ENCODE measurements around the gene PRRT3. TPM values are rescaled to one million over a fixed set of nuclear protein-coding genes. Genes with fewer than 3 reads are reported as not detected.
A peak's percentile ranks its signal among the peaks of the same experiment; 100 is the strongest.

The PRRT3 gene
- total RNA-seq = 1.1 and 1.3 TPM in 2 replicates
- polyA plus RNA-seq (2012) = 3.5 TPM

DNA sequence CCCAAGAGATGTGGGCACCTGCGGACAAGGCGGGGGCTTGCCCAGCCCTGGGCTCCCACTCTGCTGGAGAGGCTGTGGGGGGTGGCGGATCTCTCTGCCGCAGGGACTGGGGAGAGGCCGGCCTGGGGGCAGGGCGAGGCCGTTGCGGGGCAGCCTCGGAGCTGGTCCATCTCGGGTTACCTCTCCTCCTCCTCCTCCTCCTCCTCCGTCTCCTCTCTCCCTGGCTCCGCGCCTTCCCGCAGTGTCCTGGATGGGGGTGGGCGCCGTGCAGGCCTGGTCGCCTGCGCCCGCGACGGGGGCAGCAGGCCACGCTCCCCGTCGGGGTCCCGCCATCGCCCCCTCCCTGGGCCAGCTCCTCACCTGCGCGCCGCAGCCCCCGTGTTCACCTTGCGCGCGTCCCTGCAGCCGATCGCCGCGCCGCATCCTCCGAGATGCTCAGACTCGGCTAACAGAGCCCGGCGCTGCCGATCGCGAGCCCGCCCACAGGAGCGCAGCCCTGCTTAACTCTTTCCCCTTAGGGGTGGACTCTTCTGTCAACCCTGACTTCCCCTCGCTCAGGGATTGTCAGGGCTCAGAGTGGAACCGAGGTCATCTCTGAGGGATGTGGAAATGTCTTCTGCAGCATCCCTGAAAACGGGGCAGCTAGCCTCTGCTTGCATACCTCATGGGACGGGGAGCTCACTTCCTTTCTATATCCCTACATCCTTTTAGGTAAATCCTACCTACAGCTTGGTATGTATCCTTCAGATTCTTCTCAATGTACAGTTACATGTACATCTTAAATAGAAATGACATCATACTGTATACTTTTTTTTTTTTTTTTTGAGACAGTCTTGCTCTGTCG lies at the start of gene PRRT3:
Gene PRRT3, minus strand, starts transcription at position 447 of the 844 bp plus-strand sequence. CDS start 2,293 bp downstream, outside the sequence.
- DNase-seq (ENCODE audit: low read depth) = peak; percentile 24

DNA sequence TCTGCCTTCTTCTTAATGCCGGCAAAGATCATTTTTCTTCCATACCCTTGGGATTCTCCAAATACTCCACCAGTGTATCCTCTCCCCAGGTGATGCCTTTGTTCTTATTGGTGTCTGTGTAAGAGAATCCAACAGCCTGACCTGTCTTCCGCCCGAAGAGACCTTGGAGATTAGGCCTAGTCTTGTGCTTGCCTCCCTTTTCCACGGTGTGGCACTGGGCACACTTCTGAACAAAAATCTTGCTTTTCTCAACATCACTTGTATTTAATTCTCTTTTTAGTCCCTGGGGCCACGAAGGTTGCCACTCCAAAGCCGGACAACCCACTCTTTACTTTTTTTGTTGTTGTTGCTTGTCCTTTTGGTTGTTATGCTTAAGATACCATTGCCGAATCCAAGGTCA lies 48.5 kb upstream of the PRRT3 start:
- DNase-seq (ENCODE audit: low read depth) = no peak

GRCh38 chr3:9994086-9994844 lies 42.1 kb upstream of the PRRT3 start:
- no peak for DNase-seq (ENCODE audit: low read depth)

DNA sequence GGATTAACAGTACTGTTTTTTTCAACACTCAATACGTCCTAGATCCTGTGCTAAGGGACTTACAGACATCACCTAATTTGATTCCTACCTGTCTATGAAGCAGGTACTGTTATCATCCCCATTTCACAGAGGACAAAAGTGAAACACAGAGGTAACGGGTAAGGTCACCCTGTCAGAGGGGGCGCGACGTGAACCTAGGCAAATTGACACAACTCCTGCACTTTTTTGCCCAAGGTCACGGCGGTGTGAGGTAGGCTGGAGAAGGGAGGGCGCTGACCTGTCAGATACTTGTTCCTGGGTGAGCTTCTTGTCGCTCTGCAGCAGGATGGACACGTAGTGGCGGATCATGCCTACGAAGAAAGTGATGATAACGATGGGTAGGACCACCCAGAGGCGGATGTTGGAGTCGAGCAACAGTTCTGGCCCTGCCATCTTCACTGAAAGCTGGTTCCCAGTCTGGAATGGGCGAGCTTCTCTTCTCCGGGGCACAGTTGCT lies 34.1 kb upstream of the PRRT3 start:
- no peak for DNase-seq (ENCODE audit: low read depth)

GRCh38 chr3:9980251-9980650 lies 28.0 kb upstream of the PRRT3 start:
- DNase-seq (ENCODE audit: low read depth) = no peak

GRCh38 chr3:9978710-9979305 lies 26.6 kb upstream of the PRRT3 start:
- no peak for DNase-seq (ENCODE audit: low read depth)

DNA sequence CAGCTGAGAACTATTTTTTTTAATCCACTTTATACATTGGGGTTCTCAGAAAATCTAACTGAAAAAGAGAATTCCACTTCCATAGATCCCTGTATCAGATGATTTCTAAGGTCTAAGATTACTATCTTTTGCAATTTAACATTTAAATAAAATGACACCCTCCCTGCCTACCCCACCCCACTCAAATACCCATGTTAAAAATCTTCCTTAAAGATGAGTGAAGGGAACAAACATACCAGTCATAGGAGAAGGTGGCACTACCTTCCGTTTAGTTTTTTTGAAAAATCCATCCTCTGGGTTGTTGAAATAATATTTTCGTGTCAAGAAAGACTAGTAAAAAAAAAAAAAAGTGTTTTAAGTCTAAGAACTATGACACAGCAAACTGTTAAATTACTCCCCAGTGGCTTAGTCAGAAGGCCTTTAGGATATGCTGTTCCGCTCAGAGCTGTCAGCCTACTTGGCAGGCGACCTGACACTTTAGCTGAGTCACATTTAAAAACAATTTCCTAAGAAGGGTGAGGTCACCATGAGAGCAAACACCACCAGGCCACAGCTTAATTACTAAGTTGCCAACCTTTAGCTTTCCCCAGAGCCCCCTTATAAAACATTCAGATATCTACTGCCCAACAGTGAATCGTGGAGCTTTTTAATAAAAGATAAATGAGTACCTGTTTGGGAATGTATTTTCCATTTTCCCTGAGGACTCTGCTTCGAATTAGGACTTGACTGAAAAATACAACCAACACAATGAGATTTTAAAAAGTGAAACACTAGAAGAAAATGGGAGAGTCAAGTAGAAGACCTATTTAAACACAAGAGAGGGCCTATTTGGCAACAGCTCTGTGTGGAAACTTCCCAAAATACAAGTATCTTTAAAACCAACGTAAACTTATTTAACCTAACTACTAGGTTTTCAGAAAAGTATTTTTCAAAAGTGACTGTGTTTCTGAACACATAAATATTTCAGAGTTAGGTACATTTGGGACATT lies 24.8 kb upstream of the PRRT3 start:
- peak; percentile 95 for DNase-seq (ENCODE audit: low read depth)

GRCh38 chr3:9970020-9970652 lies 17.9 kb upstream of the PRRT3 start:
- no peak for DNase-seq (ENCODE audit: low read depth)

DNA sequence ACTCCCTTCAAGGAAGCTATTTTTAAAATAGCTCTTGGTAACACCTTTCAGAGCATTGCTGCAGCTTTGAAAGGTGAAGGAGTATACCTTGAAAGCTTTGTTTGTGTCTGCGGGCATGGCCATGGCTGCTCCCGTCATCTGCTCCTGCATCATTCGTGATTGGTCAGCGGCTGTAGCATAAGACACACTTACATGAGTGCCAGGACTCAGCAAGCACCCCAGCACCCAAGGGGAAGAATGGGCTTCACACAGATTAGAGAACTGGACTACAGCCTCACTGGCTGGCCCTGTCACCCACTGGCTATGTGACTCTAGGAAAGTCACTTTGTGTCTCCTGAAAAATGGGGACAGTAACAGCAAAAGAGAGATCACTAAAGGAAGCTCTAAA lies 17.4 kb upstream of the PRRT3 start:
- DNase-seq (ENCODE audit: low read depth) = no peak

DNA sequence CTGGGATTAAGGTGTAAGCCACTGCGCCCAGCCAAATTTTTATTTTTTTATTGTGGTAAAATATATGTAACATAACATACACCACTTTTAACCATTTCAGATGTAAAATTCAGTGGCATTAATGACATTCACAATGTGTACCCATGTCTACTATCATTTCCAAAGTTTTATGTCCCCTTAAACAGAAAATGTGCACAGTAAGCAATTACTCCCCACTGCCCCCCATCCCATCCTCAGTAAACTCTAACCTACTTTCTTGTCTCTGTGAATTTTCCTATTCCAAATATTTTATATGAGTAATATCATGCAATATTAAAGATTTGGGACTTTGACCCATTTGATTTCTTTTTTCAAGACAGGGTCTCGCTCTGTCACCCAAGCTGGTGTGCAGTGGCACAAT lies 14.6 kb upstream of the PRRT3 start:
- no peak for DNase-seq (ENCODE audit: low read depth)

- no peak for DNase-seq (ENCODE audit: low read depth)
Measured at GRCh38 chr3:9965200-9965875, 13.1 kb upstream of the PRRT3 start.

DNA sequence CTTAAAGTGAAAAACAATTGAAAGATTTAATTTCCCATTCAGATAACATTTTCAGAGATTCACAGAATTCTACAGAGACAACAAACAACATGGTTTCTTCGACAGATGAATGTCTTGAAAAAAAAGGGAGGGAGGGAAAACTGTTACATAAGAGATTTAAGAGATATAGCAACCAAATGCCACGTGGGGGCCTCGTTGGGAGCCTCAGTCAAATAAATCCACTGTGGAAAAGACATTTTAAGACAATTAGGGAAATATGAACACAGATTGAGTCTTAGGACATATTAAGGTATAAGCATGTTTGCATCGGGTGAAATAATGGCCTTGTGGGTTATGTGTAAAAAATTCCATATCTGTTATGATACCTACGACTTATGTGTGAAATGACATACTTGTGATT lies 5.0 kb upstream of the PRRT3 start:
- no peak for DNase-seq (ENCODE audit: low read depth)

DNA sequence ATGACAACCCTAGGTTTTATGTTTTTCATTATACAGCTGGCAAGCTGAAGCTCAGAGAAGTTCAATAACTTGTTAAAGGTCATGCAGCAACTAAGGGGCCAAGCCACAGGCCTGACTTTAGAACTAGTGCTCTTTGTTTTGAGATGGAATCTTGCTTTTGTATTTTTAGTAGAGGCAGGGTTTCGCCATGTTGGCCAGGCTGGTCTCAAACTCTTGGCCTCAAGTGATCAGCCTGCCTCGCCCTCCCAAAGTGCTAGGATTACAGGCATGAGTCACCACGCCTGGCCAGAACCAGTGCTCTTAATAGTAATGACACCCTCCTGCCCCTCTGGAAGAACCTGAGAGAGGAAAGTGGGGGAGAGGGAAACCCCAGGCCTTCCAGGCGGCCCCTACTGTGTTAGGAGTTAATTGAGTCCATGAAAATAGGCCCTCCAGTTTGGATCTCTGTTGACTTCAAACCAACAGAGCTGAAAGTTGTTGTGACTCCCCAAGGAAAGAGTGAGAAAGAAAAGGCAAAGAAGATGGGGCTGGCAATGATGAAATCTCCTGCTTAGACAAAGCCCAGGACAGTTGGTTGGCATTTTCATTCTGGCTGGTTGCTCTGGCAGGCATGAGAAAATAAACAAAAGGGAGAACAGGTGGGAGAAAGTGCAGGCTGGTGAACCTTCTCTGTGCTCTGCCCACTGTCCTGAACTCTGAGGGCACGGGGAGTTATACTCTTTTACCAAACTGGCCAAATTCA lies 3.6 kb upstream of the PRRT3 start:
- DNase-seq (ENCODE audit: low read depth) = peak; percentile 63

GRCh38 chr3:9955067-9955502 lies 2.9 kb upstream of the PRRT3 start:
- peak; percentile 22 for DNase-seq (ENCODE audit: low read depth)

GRCh38 chr3:9951598-9951961 lies 628 bp downstream of the PRRT3 start:
- no peak for DNase-seq (ENCODE audit: low read depth)

DNA sequence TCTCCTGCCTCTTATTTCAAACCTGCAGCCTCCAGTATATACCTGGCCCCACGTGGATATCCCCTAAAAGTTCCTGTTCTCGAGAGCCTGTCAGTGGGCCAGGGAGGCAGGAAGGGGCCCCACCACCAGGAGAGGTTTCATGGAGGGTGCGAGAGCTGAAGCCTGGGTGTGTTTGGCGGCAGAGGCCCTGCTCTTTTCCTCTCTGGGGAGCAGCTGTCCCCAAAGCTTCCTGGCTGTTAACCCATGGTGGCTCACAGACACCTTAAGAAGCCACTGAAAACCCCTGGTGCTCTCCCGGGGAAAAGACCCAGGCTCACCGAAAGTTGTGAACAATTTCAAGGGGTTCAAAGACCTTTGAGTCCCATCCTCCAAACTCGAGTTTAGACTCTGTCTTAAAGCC lies 1.1 kb downstream of the PRRT3 start:
- no peak for DNase-seq (ENCODE audit: low read depth)

DNA sequence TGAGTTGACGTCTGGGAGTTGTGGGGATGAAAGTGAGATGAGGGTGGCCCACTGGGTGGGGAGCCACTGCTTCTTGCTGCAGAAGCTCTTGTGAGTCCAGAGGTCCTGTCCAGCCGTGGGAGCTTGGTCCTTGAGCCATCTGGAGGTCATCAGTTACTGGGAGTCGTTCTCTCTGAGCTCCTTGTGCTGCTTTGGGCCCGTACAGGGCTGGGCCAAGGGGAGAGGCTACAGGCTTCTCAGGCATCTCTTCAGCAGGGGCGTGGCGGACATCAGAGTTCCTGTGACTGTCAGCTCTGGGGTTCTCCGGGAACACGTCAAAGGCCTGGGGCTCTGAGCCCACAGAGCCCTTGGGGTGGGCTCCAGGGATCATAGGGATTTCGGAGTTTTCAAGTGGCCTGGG lies 2.6 kb downstream of the PRRT3 start:
- no peak for DNase-seq (ENCODE audit: low read depth)

DNA sequence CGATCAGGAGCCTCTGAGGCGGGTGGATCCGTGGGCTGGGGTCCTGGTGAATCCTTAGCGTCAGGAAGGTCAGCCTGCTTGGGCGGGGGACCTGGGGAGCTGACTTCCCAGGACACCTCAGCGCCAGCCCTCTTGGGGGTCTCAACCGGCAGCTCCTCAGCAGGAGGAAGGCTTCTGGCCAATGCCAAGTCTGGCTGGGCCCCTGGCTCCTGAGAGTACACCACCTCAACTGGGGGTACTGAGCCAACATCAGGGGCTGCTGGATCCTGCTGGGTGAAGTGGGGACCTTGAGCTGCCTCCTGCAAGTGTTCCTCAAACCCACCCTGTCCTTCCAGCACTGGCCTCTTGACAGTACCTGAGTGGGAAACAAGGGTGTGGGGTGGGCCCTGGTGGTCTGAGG lies 3.1 kb downstream of the PRRT3 start:
- DNase-seq (ENCODE audit: low read depth) = no peak

- no peak for DNase-seq (ENCODE audit: low read depth)
Measured at GRCh38 chr3:9948586-9948985, 3.6 kb downstream of the PRRT3 start.

Measured in myocyte (in vitro differentiated cells).